ENCODE measurements around the gene SYPL2.
A peak's percentile ranks its signal among the peaks of the same experiment; 100 is the strongest.
"Not testable (repeated sequence)": the region's sequence is repeated elsewhere in the genome, so short reads cannot be mapped to it uniquely, and the experiment has no call there.

Gene SYPL2

DNA sequence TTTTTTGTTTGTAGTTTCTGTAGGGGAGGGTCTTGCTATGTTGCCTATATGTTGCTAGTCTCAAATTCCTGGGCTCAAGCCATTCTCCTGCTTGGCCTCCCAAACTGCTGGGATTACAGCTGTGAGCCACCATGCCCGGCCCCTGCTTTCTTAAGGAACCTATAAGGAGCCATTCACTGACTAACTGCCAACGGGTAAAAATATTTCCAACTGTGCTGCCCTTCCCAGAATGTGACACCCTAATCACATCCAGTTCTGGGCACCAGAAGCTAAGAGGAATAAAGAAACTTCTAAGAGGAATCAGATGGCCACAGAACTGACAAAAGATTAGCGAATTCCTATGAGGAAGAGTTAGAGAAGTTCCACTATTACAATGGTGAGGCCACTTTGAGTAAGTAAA, 6.4 kb downstream of the SYPL2 start:
- no peak for DNase-seq

DNA sequence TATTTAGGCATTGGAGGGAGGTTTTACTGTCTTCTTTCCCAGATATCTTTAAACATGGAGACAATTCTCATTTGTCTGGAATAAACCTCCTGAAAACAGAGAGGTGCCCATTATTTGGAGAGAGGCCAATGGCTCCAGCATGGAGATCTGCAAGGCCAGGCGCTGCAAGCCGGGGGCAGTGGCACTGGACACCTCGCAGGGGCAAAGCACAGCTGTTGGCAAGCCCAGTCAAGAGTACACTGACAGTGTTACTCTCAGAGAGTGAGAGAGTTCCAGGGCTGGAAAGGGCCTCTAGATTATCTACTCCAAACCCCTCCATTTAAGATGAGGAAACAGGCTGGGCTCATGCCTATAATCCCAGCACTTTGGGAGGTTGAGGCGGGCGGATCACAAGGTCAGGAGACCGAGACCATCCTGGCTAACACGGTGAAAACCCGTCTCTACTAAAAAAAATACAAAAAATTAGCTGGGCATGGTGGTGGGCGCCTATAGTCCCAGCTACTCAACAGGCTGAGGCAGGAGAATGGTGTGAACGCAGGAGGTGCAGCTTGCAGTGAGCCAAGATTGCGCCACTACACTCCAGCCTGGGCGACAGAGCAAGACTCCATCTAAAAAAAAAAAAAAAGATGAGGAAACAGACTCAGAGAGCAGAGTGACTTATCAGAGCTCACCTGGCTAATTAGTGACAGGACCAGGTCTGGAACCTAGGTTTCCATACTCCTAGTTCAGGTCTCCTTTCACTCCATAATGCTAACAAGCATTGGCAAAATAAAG, 7.1 kb downstream of the SYPL2 start:
- not testable (repeated sequence) for DNase-seq

DNA sequence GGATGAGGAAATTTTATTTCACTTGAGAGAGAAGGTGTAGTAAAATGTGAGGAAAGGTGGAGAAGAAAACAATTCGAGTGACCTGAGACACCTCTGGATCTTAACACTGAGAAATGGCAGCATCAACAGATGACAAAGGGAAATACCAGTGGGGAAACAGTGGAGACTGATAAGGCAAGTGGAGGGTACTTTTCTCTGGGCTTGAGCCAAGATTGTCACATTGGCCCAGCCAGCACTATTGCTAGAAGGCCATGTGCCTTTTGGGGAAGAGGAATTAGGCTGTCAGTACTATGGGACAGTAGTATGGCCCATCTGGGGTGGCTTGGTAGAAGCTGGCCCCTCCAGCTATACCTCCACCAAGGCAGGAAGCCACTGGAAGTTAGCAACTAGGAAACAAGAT, 8.4 kb downstream of the SYPL2 start:
- DNase-seq, result no peak

DNA sequence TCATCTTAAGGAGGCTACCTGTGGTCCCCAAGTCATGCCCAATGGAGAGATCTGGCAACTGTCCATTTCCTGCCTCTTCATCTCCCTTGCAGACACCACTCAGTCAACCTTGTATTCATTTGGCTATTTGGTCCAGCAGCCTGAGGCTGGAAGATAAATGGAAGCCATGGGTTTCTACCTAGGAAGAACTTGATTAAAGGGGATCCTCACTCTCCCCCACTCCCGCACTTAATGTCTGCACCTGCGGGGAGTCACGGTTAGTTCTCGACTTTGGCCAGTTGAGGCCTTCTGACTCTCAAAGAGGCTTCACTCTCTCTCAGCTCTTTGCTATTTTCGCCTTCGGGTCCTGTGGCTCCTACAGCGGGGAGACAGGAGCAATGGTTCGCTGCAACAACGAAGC, 8.9 kb downstream of the SYPL2 start:
- no peak for DNase-seq

DNA sequence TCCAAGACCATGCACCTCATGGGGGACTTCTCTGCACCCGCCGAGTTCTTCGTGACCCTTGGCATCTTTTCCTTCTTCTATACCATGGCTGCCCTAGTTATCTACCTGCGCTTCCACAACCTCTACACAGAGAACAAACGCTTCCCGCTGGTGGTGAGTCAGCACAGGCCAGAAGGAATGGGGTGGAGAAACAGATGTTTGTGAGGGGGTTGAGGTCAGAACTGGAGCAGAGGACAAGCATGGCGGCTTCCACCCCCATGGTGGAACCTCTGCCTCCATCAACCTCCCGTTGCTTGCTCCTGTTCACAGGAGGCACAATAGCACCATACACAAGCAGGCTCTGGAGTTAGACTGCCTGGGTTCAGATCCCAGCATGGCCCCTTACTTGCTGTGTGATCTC, 10.5 kb downstream of the SYPL2 start:
- no peak for DNase-seq

DNA sequence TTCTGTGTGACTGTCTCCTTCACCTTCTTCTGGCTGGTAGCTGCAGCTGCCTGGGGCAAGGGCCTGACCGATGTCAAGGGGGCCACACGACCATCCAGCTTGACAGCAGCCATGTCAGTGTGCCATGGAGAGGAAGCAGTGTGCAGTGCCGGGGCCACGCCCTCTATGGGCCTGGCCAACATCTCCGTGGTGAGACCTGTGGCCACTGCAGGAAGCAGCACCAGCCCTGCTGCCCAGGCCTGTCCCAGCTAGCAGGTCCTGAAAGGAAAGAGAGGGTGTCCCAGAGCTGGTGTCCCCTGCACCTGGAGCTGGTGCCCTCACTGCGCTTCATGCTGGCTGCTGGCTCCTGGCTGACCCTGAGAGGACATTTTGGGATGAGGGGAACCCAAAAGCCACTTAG, 11.5 kb downstream of the SYPL2 start:
- no peak for DNase-seq

DNA sequence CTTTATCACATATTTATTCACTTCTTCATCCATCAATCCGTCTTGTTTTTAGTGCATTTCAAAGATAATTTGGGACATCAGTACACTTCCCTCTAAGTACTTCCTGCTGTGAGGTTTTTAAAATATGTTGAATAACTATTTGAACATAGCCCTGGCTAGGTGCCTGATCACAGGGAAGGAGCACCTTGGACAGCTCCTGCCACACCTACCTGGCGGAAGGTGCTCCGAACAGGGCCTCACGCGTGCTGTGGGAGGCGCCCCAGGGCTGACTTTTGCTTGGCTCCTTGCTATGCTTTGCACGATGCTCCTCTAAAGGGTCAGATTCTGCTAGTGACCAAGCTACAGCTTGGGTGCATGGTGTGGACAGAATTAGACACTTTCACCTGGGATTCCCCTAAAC, 12.5 kb downstream of the SYPL2 start:
- no peak for DNase-seq

DNA sequence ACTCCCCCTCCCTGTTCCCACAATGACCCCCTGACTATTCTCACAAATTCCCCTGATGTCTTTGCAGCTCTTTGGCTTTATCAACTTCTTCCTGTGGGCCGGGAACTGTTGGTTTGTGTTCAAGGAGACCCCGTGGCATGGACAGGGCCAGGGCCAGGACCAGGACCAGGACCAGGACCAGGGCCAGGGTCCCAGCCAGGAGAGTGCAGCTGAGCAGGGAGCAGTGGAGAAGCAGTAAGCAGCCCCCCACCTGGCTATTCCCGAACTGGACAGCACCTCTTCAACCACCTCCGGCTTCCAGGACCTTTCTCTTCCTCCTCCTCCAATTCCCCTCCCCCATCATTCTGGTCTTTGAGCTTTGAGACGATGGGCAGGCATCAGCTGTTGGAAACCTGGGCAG, 13.0 kb downstream of the SYPL2 start:
- no peak for DNase-seq

DNA sequence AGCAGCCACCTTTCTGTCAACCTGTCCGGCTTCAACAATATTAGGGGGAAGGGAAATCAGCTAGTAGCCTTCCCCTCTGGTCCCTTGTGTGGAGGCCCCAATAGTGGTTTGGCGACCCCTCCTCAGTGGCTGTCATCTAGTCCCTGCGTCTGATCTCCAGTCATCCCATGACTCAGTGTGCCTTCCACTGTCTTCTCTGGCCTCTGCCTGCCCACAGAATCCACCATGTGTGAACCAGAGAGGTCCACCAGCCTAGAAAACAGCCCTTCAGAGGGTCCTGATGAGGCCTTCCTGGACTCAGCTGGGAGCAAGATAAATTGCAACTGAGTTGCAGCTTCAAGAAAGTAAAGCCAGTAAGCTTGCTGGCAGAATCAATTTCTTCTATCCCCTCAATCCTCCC, 13.6 kb downstream of the SYPL2 start:
- no peak for DNase-seq

DNA sequence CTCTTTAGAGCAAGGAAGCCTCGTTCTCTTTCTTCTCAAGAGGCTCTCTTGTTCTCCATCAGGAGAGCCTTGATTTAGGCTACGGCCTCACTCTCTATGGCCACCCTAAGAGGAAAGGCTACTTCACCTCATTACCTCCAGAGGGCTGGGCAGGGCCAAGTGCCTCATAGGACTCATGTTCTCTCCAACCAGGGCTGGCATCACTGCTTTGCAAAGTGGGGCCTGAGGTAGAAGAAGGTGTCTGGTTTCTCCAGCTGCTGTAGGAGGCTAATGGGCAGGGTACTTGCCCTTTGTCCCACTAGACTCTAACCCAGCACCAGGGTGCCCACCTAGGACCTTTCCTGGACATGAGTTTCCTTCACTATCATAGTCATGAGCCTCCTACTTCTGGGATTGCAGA, 15.3 kb downstream of the SYPL2 start:
- DNase-seq, result no peak

DNA sequence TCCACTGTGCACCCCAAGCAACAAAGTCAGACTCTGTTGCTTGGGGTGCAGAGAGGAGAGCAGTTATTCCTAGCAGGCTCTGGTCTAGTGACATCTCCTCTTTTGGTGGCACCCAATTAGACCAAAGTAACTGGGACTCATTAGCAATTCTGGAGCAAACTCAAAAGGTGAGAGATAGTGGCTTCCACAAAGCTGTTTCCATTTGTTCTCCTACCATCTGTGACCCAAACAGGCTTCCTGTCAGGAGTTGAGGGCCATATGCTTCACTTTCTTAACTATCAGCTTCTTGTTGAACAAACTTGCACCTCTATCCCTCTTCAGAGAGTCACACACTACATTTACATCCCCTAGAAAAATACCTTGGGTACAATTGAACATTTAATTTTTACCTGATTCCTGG, 15.9 kb downstream of the SYPL2 start:
- no peak for DNase-seq

DNA sequence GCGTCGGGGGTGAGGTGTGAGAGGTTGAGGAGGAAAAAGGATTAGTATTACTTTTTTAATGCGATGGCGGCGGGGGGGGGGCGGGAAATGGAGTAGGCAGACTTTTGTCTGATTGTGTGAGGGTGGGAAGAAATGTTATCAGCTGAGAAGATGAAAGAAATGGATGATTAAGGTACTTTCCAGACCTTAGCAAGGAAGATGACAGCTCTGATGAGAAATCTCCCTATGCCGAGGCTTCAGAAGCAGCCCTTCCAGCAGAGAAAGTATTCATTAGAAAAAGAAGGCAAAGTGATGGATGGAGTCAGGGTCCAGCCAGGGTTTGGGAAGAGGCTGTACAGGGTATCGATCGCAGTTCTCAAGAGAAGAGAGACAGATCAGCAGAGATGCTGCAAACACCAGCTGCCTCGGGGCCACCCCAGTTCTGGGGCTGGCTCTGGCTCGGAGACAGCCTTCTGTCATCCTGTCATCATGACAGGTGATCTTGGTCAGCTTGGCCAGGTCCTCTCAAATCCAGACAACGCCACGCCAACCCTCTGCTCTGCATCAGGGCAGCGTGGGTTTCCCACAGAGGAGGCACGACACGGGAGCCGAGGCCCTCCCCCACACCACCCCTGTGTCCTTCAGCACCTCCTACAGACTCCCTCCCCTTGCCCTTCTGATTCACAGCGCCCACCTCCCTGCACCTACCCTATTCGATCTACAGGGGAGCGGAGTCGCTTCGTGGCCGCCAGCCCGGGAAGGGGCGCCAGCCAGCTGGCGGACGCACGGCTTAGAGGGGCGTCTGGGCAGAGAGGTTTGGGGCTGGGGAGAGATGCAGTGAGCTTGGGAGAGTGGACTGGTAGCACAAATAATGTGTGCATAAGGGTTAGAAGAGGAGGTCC, 16.7 kb downstream of the SYPL2 start:
- peak; percentile 32 for DNase-seq

DNA sequence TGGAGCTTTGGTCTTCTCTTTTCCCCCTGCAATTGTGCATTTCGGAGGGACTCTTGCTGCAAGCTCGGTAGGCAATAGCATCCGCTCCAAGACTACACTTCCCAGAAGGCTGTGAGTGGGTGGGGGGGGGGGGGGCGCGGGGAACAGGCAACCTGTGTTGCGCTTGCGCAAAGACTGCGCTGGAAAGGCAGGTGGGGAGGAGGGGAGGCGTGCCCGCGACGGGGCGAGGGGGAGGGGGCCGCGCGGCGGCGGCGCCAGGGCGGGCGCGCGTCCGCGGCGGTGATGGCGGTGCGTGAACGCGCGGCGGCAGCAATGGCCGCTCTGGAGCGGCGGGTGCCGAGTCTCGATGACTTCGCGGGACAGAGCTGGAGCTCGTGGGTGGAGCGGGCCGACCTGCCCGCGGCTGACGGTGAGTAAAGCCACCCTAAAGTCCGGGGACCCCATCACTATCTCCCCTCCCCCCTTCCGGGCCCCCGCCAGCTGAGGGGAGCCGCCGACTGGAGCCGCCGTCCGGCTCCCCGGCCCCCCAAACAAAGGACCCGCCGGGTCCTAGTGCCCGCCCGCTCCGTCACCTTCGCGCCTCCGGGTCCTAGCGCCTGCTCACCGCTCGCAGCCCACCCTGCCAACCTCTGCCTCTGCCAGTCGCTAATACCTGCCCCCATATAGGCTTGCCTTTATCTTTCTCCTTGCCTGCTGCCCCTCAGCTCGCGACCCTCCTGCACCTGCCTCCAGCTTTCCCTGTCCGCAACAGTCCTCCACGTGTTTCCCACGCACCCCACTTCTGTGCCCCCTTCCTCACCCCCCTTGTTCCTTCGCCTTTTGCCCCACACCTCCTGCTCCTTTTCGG, 17.5 kb downstream of the SYPL2 start, which contains the start of gene ATXN7L2:
TSS of gene ATXN7L2 (plus strand) at position 234 of the 847 bp plus-strand sequence. CDS start at position 283, 49 bp downstream.
- DNase-seq, result peak; percentile 86

DNA sequence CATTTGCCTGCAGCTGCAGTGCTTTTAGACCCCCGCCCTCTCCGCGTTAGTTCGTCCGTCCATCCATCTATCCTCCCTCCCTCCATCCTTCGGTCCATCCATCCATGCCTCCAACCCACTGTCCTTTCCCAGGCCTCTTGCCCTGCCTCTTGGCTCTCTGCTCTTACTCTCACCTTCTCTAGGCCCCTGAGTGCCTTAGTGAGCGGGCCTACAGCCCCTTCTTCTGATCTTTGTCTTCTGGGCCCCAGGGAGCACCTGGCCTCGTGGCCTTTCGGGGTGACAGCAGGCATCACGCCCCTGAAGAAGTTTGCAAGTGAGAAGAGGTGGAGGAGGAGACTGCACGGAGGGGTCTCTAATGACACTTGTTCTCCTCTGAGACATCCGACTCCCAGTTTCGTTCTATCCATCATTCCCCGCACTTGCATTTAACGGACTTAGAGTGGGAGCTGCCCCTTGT, 18.2 kb downstream of the SYPL2 start:
- DNase-seq, result no peak

DNA sequence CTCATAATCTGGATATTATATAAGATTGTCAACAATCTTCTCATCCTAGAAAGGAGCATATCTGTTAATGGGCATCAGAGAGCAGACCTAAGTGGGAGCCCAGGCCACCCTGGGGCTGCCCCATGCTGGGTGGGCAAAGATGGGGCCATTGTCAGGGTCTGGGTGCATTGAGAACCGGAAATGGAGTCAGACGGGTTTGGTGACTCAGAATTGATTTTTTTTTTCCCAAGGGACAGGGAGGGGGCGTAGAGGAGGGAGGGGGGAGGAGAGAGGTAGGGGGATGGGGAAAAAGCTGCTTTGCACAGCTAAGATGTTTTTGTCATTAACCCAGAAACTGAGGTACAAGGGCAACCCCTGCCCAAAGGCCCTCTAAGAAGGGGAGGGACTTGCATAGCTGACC, 18.7 kb downstream of the SYPL2 start:
- no peak for DNase-seq

DNA sequence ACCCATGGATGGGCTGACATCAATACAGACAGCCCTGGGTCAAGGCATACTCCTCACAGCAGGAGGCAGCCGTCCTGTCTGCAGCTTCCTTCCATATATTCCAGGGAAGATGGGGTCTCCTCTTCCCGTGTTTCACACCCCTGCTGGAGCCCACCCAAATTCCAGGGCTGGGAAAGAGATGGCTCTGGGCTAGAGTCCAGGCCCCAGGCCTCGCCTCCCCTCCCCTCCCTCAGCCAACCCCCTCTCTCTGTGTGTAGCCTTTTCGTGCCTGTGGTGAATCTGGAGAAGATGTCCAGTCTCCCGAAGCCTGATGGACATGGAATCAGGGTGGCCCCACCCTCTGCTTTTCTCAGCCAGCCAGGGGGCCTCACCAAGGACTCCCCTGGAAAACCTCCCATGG, 20.9 kb downstream of the SYPL2 start:
- DNase-seq, result no peak

DNA sequence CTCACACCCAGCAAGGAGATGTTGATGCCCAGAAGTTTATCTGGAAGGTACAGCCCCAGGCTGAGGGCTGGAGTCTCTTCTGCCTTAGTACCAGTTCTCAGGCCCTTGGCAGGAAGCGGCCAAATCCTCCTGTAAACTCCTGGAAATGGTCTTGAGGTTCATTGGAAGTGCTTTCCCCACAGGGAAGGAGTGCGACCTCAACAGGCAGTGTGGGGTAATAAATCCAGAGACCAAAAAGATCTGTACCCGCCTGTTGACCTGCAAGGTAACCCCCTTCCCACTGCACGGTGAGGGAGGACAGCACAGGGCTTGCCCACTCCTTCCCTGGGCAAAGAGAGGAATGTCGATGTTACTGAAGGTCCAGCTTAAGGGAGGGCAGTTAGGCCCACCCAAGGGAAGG, 21.9 kb downstream of the SYPL2 start:
- no peak for DNase-seq

DNA sequence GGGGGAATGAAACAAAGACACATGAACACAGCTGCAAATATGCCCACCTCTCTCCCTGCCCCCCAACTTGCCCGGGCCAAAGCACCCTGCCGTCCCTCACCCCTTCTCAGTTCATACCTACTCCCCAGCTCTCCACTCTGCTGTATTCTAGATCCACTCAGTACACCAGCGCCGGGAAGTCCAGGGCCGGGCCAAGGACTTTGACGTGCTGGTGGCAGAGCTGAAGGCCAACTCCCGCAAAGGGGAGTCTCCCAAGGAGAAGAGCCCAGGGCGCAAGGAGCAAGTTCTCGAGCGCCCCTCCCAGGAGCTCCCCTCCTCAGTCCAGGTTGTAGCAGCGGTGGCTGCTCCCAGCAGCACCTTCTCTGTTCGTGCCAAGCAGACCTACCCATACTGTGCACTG, 22.4 kb downstream of the SYPL2 start:
- DNase-seq, result no peak

DNA sequence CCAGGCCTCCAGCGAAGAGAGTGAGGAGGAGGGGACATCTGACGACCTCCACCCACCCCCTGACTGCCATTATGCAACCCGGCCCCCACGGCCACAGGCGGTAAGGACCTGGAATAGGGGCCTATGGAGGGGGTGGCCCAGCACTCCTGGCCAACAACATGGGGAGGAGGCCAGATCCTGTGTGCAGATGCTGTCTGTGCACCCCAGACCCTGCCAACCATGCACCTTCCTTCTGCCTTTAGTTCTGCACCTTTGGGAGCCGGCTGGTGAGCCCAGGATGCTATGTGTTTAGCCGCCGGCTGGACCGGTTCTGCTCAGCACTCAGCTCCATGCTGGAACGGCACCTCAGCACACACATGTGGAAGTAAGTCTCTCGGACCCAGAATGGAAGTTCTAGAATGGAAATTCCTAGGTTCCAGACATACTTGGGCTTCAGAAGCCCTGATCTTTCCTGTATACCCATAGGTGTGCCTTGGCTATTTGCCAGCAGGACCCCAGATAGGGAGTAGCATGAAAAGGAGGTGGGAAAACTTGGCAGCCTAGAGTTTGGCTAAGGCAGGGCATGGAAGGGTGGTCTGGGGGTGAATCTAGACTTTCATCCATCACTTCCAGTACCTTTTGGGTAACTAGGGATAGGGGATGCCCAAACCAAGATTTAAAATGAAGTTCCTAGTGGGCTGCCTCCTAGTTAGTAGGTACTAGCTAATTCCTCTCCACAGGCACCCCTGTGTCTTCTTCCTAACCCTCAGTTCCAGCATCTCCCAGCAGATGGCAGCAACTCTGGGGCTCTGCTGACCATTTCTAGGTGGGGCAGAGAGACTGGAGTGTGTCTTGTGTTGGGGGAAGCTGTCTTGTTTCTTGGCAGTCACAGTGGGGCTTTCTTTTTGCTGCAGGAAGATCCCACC, 23.9 kb downstream of the SYPL2 start:
- DNase-seq, result peak; percentile 64

DNA sequence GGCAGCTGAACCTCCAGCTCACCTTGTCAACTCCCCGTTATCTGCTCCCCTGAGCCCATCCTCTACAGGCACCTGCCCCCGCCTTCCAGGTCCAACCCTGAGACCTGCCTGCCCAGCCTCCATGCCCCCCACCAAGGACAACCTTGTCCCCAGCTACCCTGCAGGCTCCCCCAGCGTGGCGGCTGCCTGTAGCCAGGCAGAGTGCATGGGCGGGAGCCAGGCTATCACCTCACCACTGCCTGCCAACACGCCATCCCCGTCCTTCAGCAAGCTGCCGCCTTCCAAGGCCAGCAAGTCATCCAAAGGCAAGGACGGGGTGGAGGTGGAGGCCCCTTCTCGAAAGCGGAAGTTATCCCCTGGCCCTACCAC, 24.6 kb downstream of the SYPL2 start:
- no peak for DNase-seq

DNA sequence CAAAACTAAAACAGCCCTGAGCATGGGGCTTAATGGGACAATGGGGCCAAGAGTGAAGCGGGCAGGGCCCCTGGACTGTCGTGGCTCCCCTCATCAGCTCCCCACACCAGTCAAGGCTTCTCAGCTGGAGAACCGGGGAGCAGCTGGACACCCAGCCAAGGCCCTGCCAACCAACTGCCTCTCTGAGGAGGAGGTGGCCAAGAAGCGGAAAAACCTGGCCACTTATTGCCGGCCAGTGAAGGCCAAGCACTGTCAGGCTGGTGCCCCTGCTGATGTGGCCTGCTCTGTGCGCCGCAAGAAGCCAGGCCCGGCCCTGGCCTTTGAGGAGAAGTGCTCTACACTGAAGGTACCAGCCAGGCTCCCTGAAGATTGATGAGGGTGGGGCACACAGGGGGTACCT, 25.0 kb downstream of the SYPL2 start:
- no peak for DNase-seq

DNA sequence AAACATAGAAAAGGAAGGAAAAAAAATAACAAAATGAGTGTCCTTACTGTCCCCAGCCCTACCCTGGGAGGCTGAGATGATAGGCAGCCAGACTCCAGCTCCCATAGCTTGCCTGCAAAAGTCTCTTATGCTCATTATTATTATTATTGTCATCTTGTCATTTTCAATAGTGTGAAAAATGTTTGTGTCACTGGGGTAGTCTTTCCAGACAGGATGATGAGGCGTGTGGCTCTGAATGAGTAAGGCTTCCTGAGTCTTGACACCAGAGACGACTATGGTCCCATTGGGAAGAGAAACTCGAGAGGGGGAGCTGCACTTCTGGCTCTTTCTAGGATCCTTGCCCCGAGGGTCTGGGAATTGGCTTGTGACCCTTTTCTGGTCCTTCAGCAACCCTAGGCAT, 26.4 kb downstream of the SYPL2 start:
- DNase-seq, result no peak
